Measurements from ENCODE around the gene BID.

The BID gene

GRCh38 chr22:17803609-17804270 is 29.5 kb upstream of the BID start:
- H3K27ac ChIP-seq = no peak overlapping the region
- TF ChIP-seq ZFX (IDR thresholded peaks at IDR 0.05; ENCODE audit: borderline replicate concordance) (no peak), CTCF (IDR thresholded peaks at IDR 0.05) (no peak)

- no peak overlapping the region for H3K27ac ChIP-seq
- TF ChIP-seq CTCF (IDR thresholded peaks at IDR 0.05) (no peak), ZFX (IDR thresholded peaks at IDR 0.05; ENCODE audit: borderline replicate concordance) (no peak)
These were observed 28.6 kb upstream of the BID start for GRCh38 chr22:17802822-17803221.

GRCh38 chr22:17802411-17802810 is 28.1 kb upstream of the BID start:
- no peak for TF ChIP-seq CTCF (IDR thresholded peaks at IDR 0.05)
- TF ChIP-seq ZFX (IDR thresholded peaks at IDR 0.05; ENCODE audit: borderline replicate concordance) = no peak
- no peak overlapping the region for H3K27ac ChIP-seq

- no peak overlapping the region for H3K27ac ChIP-seq
- no peak for TF ChIP-seq ZFX (IDR thresholded peaks at IDR 0.05; ENCODE audit: borderline replicate concordance)
- no peak for TF ChIP-seq CTCF (IDR thresholded peaks at IDR 0.05)
These were observed 23.7 kb upstream of the BID start for GRCh38 chr22:17797721-17798559.

- H3K27ac ChIP-seq = no peak overlapping the region
- TF ChIP-seq CTCF (IDR thresholded peaks at IDR 0.05) (no peak), ZFX (IDR thresholded peaks at IDR 0.05; ENCODE audit: borderline replicate concordance) (no peak)
These were observed 22.4 kb upstream of the BID start for GRCh38 chr22:17796695-17797094.

GRCh38 chr22:17795661-17796548 is 21.6 kb upstream of the BID start:
- TF ChIP-seq ZFX (IDR thresholded peaks at IDR 0.05; ENCODE audit: borderline replicate concordance) (no peak), CTCF (IDR thresholded peaks at IDR 0.05) (no peak)

More at GRCh38 chr22:17795661-17796548, 21.6 kb upstream of the BID start:
- H3K27ac ChIP-seq = no peak overlapping the region

Data from 22Rv1 (cell line).